GM11168 (cell line): ENCODE measurements around the gene SCAF4.

Experiments
- in situ Hi-C: fragments of 300-500 bp; cut with MboI; formaldehyde crosslinking; loops from one replicate; pipeline ENCODE4 v1.12.0; 2022; ENCODE audit warnings: low sequenced_read_pairs; ENCODE audit not compliant: unreplicated experiment

Gene SCAF4

GRCh38 chr21:31716106-31716505 lies 15.8 kb downstream of the SCAF4 start:
- in situ Hi-C loops: no loop called here

DNA sequence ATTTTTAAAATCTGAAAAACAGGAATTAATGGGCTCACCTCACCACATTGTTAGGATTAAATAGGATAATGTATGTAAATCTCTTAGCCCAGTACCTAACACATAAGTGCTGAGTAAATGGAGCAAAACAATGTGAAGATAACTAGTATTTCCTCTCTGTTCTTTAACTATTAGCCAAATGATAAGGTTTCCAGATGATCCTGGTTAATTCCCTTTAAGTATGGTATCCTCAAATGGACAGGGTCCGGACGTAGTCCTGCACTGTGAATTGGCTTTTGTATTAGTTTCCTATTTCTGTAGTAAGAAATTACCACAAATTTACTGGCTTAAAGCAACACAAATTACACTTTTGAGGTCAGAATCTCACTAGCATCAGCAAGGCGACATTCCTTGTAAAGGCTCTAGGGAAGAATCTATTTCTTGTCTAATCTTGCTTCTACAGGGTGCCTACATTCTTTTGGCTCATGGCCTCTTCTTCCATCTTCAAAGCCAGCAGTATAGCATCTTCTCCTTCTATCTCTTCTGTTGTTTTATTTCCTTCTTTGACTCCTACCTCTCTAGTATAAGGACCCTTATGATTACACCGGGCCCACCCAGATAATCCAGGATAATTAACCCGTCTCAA lies 17.1 kb downstream of the SCAF4 start:
- in situ Hi-C loops: no loop called here

DNA sequence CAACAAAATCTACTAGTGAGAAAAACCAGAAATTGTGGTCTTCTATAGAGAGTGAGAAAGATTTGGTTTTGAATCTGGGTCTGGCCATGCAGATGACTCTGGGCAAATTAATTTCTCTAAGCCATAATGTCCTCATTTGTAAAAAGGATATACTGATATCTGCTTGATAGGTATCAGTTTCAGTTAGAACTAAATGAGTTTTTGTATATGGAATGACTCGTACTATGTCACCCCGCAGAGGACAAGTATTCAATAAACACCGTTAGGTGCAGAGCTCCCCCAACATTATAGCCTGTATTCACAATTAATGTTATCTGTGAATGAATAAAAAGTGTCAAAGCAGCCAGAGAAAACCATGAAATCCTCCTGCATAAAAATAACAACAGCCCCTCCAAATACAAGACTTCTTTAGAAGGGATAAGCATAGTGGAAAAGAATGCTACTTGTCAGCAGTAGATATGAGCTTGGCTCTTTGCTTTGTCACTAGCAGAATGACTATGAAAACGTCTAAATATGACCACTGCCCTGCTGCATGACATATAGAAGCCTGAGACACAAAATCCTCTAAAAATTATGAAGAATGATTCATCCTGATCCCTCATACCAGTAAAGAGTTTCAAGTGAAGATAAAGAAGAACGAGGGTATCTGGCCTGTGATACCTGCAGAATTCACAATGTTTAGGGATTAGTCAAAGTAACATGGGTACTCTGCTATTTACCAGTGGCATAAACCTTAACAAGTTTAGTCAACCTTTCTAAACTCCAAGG lies 17.8 kb downstream of the SCAF4 start:
- in situ Hi-C loops: no loop called here

DNA sequence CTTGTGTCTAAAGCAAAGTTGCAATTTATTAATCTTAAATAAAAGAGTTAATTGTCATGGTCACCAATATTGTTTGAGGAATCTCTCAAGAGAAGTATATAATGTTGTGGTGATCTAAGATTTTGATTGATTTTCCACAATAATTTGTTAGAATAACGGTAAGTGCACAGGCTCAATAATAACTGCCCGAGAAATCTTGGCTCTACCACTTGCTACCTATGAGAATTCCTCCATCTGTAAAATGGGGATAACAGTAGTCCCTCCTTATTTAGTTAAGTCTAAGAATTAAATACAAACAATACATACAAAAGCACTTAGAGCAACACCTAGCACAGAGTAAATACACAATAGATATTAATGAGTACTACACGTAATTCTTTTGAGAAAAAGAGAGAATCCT lies 18.8 kb downstream of the SCAF4 start:
- in situ Hi-C loops: no loop called here

GRCh38 chr21:31711745-31712285 lies 20.1 kb downstream of the SCAF4 start:
- in situ Hi-C loops: no loop called here

DNA sequence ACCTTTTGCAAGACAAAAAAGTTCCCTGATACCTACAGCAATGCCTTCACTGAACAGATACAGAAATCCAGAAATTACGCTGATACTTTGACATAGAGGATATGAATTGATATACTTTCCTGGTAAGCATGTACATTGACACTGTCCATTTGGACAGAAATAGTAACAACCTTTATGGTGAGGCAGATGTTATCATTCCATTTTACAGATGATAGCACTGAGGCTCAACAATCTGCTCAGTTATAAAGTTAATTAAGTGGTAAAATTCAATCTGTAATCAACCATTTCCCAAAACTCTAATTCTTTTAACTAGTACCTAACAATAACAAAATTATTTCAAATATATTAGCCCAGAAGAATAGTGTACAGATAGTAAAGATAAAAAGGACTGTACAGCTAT lies 20.6 kb downstream of the SCAF4 start:
- in situ Hi-C loops: no loop called here

- in situ Hi-C loops: no loop called here
Measured at GRCh38 chr21:31710586-31710985, 21.3 kb downstream of the SCAF4 start.

GRCh38 chr21:31708541-31708940 lies 23.4 kb downstream of the SCAF4 start:
- in situ Hi-C loops: no loop called here

- in situ Hi-C loops: no loop called here
Measured at GRCh38 chr21:31707499-31707898, 24.4 kb downstream of the SCAF4 start.

GRCh38 chr21:31706562-31706961 lies 25.4 kb downstream of the SCAF4 start:
- in situ Hi-C loops: no loop called here

DNA sequence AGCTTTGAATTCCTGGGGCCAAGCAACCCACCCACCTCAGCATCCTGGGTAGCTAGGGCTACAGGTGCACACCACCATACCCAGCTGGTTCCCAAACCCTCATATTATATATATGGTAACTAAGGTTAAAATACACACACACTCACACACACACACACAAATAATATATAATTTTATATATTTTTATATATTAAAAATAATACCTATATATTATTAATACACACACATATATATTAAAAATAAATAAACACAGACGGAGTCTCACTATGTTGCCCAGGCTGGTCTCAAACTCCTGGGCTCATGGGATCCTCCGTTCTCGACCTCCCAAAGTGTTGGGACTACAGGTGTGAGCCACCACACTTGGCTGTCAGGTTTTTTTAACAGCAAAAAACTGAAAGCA lies 31.9 kb downstream of the SCAF4 start:
- in situ Hi-C loops: no loop called here

- in situ Hi-C loops: no loop called here
Measured at GRCh38 chr21:31698461-31698860, 33.5 kb downstream of the SCAF4 start.

- in situ Hi-C loops: no loop called here
Measured at GRCh38 chr21:31696424-31696823, 35.5 kb downstream of the SCAF4 start.

GRCh38 chr21:31693222-31693621 lies 38.7 kb downstream of the SCAF4 start:
- in situ Hi-C loops: no loop called here

GRCh38 chr21:31688603-31689368 lies 43.1 kb downstream of the SCAF4 start:
- in situ Hi-C loops: no loop called here

DNA sequence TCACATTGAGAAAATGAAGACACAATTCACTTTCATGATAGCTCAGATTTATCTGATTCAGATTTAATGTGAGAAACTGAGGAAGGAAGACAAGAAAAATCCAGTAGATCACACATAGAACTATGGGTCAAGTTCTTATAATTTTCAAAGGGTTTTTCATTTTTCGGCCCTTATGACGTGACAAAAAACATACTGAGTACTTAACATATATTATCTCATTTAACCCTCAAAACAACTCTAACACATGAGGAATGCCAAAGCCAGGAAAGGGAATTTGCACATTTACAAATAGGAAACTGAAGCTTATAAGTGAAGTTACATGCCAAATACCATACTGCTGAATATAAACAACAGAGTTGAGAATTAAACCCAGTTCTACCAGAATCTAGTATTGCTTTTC lies 44.8 kb downstream of the SCAF4 start:
- in situ Hi-C loops: no loop called here

DNA sequence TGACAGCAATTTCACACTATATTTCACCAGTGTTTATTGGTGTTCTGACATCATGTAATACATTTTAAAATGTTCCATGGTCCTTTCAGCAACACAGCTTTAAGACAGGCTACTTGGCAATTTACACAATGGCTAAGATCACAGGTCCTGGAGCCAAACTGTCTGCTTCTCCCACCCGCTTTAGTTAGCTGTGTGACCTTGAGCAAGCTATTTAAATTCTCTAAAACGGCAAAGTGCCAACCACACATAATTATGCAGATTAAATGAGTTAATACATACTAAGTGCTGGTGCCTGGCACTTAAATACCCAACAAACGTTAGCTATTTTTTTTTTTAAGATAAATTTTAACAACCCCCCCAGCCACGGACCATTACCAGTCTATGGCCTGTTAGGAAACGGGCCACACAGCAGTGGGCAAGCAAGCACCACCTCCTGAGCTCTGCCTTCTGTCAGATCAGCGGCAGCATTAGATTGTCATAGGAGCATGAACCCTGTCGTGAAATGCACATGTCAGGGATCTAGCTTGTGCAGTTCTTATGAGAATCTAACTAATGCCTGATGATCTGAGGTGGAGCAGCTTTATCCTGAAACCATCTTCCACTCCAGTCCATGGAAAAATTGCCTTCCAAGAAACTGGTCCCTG lies 45.5 kb downstream of the SCAF4 start:
- in situ Hi-C loops: no loop called here

DNA sequence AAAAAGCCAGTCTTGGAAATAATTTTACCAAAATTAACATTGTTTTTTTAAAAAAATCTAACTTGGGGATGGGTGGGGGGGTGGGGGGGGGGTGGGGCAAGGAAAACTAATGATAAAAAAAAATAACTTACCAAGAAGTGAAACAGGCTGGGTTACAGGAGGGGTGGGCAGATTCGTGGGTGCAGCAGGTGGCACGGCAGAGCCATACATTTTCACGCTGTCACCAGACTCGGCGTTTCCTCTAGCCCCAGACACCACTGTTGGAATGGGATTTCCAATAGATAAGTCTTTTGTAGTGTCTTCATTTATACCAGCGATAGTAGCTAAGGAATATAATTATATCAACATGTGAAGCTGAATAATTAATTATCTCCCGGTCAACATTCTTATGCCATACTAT lies 47.0 kb downstream of the SCAF4 start:
- in situ Hi-C loops: no loop called here

DNA sequence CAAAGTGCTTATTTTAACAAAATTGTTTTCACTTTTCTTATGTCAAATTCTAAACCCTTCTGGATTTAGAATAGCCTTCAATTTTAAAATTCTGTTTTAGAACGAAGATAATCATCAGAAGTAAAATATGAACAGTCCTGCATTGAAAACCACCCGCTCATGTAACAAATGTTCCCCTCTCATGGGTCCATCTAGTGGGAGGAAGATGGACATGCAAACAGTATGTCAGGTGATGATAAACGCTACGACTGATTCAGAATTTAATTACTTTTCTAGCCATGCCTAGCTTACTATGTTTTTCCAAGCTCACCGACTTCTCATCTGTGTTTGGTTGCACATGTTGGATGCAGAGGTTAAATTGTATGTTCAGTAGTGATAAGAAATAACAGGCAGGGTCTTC lies 48.9 kb downstream of the SCAF4 start:
- in situ Hi-C loops: no loop called here

DNA sequence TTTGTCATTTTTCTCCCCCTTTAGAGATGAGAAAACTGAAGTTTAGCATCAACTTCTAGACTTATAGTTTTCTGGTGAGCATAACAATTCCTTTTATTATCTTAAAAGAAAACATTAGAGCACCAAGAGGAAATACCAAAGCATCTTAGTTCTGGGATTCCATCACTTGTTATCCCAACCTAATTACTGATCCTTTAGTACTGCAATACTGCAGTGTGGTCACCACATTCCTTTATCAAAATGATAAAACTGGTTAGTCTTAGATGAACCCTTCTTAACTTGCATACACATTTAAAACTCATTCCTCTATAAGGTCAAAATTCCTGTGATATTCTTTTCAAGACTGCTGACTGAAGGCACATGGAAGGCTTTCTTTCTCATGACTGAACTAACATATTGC lies 49.3 kb downstream of the SCAF4 start:
- in situ Hi-C loops: no loop called here

- in situ Hi-C loops: no loop called here
Measured at GRCh38 chr21:31678478-31678877, 53.4 kb downstream of the SCAF4 start.
